GM21786 (cell line): ENCODE results near the gene TRAP1.

Experiments used
- ATAC-seq: cut with Tn5 transposase; IDR thresholded peaks from one replicate; pipeline ENCODE4 v1.9.1; 2021; ENCODE audit not compliant: unreplicated experiment

TRAP1 gene

GRCh38 chr16:3737181-3737580, 19.9 kb upstream of the TRAP1 start:
- ATAC-seq: no peak

GRCh38 chr16:3736116-3736515, 18.8 kb upstream of the TRAP1 start:
- ATAC-seq: no peak

DNA sequence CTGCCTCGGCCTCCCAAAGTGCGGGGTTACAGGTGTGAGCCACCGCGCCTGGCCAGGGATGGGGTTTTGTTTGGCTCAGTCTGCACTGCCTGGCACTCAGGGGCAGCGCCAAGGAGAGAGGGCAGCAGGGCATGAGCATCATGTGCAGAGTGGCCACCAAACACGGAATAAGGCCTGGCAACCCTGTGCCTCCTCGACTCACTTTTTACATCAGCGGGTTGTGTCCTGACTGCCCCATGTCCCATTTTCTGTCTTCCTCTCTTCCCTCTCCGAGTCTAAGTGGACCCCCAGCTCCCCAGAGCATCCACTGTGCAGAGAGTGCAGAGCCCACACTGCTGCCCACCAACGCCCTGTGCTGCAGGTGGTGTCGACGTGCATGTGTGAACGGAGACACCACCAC, 18.2 kb upstream of the TRAP1 start:
- ATAC-seq: no peak

DNA sequence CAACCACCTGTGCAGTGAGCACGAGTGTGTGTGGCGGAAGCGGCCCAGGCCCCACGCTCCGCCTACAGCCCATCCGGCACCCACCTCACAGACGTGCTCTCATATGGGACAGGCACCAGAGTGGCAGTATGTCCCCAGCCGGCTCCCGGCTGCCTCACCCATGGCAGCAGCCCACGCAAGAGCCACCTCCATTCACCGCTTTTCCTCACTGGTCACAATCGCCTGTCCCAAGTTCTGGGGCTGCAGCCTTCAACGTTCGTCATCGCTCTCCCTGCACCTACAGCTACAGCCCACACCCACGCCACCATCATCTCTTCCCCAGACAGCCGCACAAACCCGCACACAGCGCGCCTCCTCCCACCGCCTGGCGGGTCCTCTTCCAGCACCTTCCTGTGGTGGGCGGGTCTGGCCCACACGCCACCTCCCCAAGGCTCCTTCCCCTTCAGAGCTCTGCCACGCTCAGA, 17.5 kb upstream of the TRAP1 start:
- no peak for ATAC-seq

GRCh38 chr16:3734084-3734757, 16.9 kb upstream of the TRAP1 start:
- no peak for ATAC-seq

GRCh38 chr16:3732171-3732570, 14.8 kb upstream of the TRAP1 start:
- no peak for ATAC-seq

GRCh38 chr16:3731126-3731935, 14.0 kb upstream of the TRAP1 start:
- no peak for ATAC-seq

DNA sequence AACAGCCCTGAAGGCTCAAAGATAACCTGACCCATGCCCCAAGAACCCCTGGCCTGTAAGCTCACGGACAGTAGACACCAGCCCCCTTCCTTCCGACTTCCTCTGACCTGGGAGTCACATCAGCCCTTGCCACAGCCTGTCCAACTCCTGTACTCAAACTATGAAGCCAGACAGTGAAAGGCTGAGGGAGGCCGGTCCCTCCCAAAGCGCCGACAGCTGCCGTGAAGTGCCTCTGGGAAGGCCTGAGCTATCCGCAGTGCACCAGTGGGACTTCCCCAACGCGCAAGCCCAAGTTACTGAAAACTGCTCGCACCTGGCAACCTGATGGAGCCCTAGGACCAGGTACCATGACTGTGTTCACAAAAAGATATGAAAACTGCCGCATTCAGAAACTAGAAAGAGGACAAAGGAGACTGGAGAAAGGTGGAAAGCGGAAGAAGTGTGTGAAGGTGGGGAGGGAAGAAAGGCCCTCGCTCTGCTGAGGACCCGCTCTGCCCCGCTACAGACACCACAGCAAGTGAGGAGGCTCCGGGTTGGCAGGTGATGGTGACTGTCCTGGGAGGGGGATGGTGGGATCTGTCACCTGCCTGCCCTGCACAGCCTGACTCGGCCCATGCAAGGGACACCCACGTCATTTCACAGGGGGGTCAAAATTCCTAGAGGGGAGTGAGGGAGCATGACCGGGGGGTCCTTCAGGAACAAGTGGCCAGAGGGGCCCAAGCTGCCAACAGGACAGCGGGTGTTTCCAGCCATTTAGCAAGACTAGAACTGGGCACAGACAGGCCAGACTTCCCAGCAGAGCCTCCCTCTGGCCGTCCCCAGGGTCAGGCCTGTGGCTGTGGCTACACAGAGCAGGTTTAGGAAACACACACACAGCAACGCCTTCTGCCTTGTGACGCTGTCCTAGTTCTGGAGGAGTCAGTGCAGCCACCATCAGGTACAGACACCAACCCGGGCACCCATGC, 13.1 kb upstream of the TRAP1 start:
- ATAC-seq: no peak

- ATAC-seq: no peak
These were observed 12.1 kb upstream of the TRAP1 start for GRCh38 chr16:3729161-3730112.

DNA sequence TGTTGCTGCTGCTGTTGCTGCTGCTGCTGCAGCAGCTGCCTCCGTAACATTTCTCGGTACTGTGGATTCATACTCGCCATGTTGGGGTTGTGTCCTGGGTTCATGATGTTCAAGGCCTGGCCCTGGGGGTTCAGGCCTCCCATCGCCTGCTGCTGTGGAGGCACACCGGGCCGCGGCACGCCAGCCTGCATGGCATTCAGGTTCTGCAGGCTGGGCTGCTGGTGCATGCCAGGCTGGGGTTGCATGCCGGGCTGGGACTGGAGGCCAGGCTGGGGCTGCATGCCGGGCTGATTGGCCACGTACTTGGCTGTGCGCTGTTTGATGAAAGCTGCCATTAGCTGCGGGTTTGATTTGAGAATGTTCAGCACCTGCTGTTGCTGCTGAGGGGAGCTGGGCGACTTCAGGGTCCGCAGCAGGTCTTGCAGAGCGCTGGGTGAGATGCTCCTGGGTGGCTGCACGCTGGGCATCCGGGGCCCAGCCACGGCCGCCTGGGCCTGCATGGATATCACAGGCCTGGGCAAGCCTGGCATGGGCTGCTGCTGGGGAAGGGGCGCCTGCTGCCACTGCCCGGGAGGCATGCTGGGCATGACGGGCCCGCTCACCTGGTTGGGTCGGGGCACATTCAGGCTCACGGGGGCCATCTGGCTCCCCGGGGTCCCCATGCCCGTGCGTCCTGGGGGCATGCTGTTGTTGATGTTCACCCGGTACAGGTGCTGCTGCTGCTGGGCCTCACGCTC, 11.3 kb upstream of the TRAP1 start:
- ATAC-seq: no peak

DNA sequence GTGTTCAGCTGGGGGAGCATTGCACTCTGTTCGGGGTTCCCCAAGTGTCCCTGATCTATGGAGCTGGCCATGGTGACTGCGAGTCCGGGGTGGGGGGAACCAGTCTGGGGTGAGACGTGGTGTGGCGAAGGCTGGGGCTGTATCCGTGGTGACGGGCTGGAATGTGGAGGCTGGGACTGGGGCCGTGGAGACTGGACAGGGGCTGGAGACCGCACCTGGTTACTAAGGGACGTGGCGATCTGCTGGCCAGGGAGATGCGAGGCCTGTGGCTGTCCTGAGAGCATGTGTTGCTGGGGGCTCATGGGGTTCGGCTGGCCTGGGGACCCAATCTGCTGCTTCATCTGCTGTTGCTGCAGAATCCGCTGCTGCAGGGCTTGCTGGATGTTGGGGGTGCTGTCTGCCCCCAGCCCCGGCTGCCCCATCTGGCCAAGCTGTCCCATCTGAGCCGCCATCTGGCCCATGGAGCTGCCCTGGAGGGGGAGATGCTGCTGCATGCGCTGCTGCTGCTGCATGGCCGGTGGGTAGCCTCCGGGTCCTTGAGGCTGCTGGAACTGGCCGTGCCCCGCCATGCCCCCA, 10.6 kb upstream of the TRAP1 start:
- no peak for ATAC-seq

DNA sequence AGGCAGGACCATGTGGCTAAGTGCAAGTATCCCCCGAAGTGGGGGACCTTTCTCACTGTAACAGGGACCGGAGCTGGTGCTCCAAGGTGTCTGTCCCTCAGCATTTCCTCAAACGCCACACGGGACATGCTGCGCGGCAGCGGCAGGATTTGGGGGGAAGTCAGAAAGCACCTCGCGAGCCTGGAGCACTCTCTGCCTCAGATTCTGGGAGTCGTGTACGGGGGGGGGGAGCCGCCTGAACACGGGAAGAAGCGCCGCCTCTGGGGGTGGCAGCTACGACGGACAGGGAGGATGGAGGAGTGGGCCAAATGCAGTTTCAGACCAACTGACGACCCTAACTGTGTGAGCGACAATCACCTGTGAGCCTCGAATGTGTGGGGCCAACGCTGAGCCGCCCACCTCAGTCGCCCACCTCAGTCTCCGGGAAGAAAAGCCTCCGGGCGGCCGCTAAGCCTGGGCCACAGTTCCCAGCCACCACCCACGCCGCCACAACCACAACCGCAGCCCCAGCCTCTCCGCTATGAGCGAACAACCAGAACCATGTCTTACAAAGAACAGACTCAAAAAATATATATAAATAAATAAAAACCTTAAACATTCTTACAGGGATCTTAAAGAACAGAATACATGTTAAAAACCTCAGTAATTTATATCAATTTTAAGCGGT, 8.8 kb upstream of the TRAP1 start:
- no peak for ATAC-seq

DNA sequence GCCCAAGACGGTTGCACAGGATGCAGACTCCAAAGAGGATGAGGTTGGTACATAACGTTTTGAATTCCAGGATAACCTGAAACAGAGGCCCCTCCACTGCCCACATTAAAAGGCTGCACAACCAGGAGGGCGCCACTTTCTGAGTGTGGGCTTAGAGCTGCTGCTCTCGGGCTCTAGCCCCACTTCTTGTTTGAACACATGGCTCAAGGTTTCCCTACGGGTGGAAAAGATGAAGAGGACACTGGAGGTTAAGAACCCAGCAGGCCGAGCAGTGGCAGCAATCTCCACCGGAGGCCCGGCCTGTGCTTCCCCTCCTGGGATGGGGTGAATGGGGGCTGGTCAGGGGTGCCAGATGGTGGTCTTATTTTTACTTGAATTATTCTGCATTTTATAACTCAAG, 8.0 kb upstream of the TRAP1 start:
- ATAC-seq: no peak

DNA sequence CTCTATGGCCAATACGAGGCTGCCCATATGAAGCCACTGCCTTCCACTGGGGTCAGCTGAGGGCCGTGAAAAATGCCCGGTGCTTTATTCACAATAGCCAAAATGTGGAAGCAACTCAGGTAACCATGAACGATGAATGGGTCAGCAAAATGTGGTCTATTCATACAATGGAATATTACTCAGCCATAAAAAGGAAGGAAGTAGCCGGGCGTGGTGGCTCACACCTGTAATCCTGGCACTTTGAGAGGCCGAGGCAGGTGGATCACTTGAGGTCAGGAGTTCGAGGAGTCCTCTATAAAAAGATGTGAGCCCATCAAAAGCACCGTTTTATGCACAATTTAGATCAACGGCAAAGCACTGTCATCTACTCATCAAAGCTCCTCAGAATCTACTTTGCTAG, 5.2 kb upstream of the TRAP1 start:
- ATAC-seq: no peak

- no peak for ATAC-seq
These were observed 3.1 kb upstream of the TRAP1 start for GRCh38 chr16:3720418-3720817.

DNA sequence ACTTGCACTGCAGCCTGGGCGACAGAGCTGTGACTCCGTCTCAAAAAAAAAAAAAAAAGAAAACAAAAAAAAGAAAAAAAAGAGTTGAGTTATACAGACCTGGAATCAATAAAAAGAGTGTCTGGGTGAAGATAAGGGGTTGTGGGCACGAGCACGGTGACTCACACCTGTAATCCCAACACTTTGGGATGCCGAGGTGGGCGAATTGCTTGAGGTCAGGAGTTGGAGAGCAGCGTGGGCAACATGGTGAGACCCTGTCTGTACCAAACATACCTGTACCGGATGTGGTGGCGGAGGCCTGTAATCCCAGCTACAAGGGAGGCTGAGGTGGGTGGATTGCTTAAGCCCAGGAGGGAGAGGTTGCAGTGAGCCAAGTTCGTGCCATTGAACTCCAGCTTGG, 1.3 kb upstream of the TRAP1 start:
- no peak for ATAC-seq

DNA sequence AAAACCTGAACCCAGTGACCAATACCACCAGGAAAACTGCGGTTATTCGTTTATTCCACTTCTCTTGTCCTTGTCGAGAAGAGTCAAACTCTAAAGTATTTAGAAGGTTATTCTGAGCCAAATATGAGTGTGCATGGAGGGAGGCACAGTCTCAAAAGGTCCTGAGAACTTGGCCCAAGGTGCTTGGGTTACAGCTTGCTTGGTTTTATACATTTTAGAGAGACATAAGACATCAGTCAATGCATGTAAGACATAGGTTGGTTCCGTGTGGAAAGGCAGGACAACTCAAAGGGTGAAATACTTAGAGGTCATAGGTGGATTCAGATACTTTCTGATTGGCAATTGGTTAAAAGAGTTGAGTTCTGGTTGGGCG, 681 bp upstream of the TRAP1 start:
- no peak for ATAC-seq

- ATAC-seq: no peak
These were observed 491 bp downstream of the TRAP1 start for GRCh38 chr16:3716831-3717234.

DNA sequence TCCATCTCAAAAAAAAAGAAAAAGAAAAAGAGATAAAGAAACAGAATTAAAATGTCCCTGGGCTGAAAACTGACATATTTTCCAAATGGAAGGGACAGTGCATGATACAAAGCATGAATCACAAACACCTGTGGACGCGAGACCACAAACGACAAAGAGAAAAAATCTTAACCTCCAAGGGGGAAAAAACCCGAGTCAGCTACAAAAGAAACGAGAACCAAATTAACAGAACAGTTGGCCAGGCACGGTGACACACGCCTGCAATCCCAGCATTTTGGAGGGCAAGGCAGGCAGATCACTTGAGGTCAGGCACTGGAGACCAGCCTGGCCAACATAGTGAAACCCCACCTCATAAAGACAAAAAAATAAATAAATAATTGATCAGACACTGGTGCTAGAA, 1.9 kb downstream of the TRAP1 start:
- no peak for ATAC-seq
